ENCODE results near the gene USF1. TPM values are rescaled to one million over a fixed set of nuclear protein-coding genes. Genes with fewer than 3 reads are reported as not detected.

USF1 gene
- total and polyA plus RNA-seq, 9 of the 15 experiments (the other 6 are each of a cell fraction or from before 2014, with no cell fraction given), result 7.4 to 60.2 (median 54.2) TPM

GRCh38 chr1:161013488-161014230, 32.1 kb downstream of the USF1 start (continued):
- TF ChIP-seq ZBTB43 (CRISPR knock-in tag; IDR thresholded peaks at IDR 0.05) (no peak), ZBTB5 (IDR thresholded peaks at IDR 0.05) (no peak), MGA (IDR thresholded peaks at IDR 0.05) (no peak), NR1H2 (CRISPR knock-in tag; IDR thresholded peaks at IDR 0.05) (no peak), ERF (CRISPR knock-in tag; IDR thresholded peaks at IDR 0.05) (peak; percentile 50; the same call in 1 of the 2 replicates), RBM15 (IDR thresholded peaks at IDR 0.05; ENCODE audit: insufficient read depth, low read length) (no peak), POLR2AphosphoS2 (IDR thresholded peaks at IDR 0.05; ENCODE audit: low read length) (no peak), ZNF518B (CRISPR knock-in tag; IDR thresholded peaks at IDR 0.05) (no peak)
